HFFc6 (cell line): Measurements from ENCODE around the gene OR2V2. TPM values are rescaled to one million over a fixed set of nuclear protein-coding genes. Genes with fewer than 3 reads are reported as not detected.

Experiments used
- DNase-seq: peaks from one replicate; pipeline ENCODE4 v3.0.0-alpha.2; 2018
- H3K27ac Mint-ChIP-seq: 2 replicates; pipeline ENCODE4 v1.8.0; 2020; ENCODE audit warnings: mild to moderate bottlenecking, mixed read lengths
- H3K27me3 Mint-ChIP-seq: 2 replicates; pipeline ENCODE4 v1.8.0; 2021; ENCODE audit warnings: mild to moderate bottlenecking, moderate library complexity, mixed read lengths; ENCODE audit not compliant: insufficient read depth
- H3K36me3 Mint-ChIP-seq: 2 replicates; pipeline ENCODE4 v1.8.0; 2021; ENCODE audit warnings: low read depth, mixed read lengths
- H3K4me1 Mint-ChIP-seq: 2 replicates; pipeline ENCODE4 v1.8.0; 2020; ENCODE audit warnings: low read depth, mixed read lengths
- H3K4me3 Mint-ChIP-seq: 2 replicates; pipeline ENCODE4 v1.8.0; 2020; ENCODE audit warnings: mild to moderate bottlenecking, moderate library complexity, mixed read lengths
- H3K9me3 Mint-ChIP-seq: 2 replicates; pipeline ENCODE4 v1.8.0; 2020; ENCODE audit warnings: mild to moderate bottlenecking, mixed read lengths
- CTCF ChIP-seq: fragments of 200-600 bp; sonication (generic); IDR thresholded peaks from 2 replicates; pipeline ENCODE4 v1.5.0; 2021; ENCODE audit warnings: antibody characterized with exemption, mild to moderate bottlenecking
- total RNA-seq, 6 experiments: library from RNA; stranded (reverse); fragmentation: NEBNext Ultra II Directional; extraction: Animal tissue kit (Norgen Biotek cat#: 25700); gene quantifications; 2 replicates in 1 of 6; 3 replicates in 5 of 6; pipeline ENCODE4 v1.2.3, GENCODE V29; 2021

Gene OR2V2
- total RNA-seq, 6 experiments from 2014 or later: not detected

DNA sequence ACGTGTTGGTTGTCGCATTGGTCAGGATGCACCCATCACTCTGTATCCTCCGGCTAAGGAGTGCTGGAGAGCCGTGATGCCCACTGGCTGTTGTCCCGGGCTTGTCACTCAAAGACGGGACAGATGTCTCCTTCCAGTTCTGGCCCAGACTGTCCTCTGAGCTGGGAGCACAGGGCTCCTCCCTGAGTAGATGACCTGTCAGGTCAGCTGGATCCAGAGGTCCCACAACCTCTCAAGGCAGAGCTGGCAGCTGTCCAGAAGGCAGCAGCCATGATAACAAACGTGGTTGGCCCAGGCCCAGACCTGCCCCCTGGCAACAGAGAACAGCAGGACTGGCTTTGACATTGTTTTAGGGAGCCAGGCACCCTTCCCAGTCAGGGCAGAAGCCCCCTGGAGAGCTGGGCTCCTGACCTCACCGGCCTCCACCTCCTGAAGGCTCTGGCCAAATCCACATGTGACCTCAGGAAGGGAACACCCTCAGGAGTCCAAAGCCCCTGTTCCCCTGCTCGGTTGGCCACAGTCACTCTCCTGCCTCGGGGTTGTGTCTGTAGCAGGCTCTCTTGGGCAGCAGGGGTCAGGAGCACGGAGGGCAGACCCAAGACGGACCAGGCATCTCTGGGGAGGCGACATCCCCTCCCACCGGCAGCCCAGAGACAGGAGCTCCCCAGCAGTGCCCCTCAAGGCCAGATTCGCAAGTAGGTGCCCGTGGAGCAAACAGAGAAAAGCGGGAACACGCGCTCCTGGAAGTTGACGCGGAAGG lies 47.3 kb downstream of the OR2V2 start:
- Mint-ChIP-seq H3K27ac (no peak overlapping the region), H3K4me1 (peaks cover 20% of the 10 kb centered on the region), H3K36me3 (no peaks in the 10 kb centered on the region), H3K27me3 (peaks cover 3% of the 10 kb centered on the region), H3K9me3 (no peaks in the 10 kb centered on the region), H3K4me3 (no peak overlapping the region)
- no peak for TF ChIP-seq CTCF
- DNase-seq: no peak

- H3K4me3 Mint-ChIP-seq: no peak overlapping the region
- H3K27ac Mint-ChIP-seq: no peak overlapping the region
- H3K36me3 Mint-ChIP-seq: no peaks in the 10 kb centered on the region
- H3K4me1 Mint-ChIP-seq: peaks cover 20% of the 10 kb centered on the region
- TF ChIP-seq CTCF: no peak
- no peaks in the 10 kb centered on the region for H3K9me3 Mint-ChIP-seq
- DNase-seq: no peak
- H3K27me3 Mint-ChIP-seq: peaks cover 3% of the 10 kb centered on the region
Observed at GRCh38 chr5:181195249-181195761, 47.9 kb downstream of the OR2V2 start.

GRCh38 chr5:181197326-181197951 lies 50.1 kb downstream of the OR2V2 start:
- Mint-ChIP-seq H3K27ac (no peak overlapping the region), H3K36me3 (no peaks in the 10 kb centered on the region), H3K4me3 (no peak overlapping the region), H3K9me3 (no peaks in the 10 kb centered on the region), H3K4me1 (peaks cover 16% of the 10 kb centered on the region), H3K27me3 (no peaks in the 10 kb centered on the region; the same call in 1 of the 2 replicates)
- TF ChIP-seq CTCF: no peak
- DNase-seq: no peak

DNA sequence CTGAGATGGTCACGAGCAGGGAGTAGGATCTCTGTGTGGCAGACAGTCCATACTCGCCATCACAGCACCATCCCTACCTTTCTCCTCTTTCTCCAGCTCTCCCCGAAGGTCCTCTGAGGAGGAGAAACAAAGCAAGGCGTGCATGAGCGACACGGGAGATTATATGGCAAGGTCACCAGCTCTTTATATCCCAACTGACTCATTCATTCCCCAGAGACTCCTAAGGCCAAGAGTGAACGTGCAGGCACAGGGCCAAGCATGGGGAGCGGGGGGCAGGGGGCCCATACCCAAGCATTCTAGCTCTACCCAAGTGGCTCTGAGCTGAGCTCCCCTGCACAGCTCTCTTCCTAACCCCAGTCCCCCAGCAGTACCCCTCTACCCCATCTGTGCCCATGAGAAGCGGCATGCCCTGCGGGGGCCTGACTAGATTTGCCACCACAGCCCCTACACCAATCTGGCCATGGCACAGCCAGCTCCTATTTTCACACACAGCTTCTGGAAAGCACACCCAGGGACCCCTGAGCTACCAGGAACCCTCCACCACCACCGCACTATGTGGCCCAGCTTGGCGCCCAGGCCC lies 50.8 kb downstream of the OR2V2 start:
- TF ChIP-seq CTCF: no peak
- H3K36me3 Mint-ChIP-seq: no peaks in the 10 kb centered on the region
- H3K27me3 Mint-ChIP-seq: no peaks in the 10 kb centered on the region; the same call in 1 of the 2 replicates
- H3K4me3 Mint-ChIP-seq: no peak overlapping the region
- H3K9me3 Mint-ChIP-seq: no peaks in the 10 kb centered on the region
- no peak for DNase-seq
- H3K27ac Mint-ChIP-seq: no peak overlapping the region
- H3K4me1 Mint-ChIP-seq: peaks cover 9% of the 10 kb centered on the region

DNA sequence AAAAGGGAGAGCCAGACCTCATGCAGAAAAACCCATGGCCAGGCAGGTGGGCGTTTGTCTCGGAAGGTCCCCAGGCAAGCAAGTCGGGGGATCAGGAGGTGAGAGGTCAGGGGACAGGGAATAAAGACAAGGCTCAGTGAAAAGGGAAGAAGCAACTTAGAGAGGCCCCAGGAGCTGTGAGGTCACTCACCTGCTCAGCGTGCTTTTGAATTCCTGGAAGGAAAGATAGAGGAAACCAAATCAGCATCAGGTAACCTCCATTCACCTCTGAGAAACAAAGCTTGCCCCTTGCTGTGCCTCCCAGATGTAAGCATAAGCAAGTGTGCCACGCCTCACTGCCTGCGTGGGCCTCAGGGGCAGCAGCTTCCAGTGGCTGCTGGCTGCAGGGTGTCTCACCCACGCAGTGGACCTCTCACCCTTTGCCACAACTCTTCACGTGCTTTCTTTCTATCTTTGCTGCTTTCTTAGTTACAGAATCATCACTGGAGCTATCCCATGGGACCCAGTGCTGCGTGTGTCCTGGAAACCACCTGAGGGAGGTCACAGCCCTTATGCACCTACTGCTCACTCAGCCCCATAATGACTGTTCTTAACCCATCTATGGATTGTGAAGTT lies 51.6 kb downstream of the OR2V2 start:
- H3K9me3 Mint-ChIP-seq: no peaks in the 10 kb centered on the region
- TF ChIP-seq CTCF: no peak
- DNase-seq: no peak
- H3K4me1 Mint-ChIP-seq: peaks cover 13% of the 10 kb centered on the region
- no peaks in the 10 kb centered on the region; the same call in 1 of the 2 replicates for H3K27me3 Mint-ChIP-seq
- H3K36me3 Mint-ChIP-seq: no peaks in the 10 kb centered on the region
- H3K27ac Mint-ChIP-seq: no peak overlapping the region
- no peak overlapping the region for H3K4me3 Mint-ChIP-seq
